Ovary (tissue), 9 donors: Measurements from ENCODE around the gene NR3C1. TPM values are rescaled to one million over a fixed set of nuclear protein-coding genes. Genes with fewer than 3 reads are reported as not detected.

ENCODE experiments used
- DNase-seq, 5 donors: peaks; one replicate each; pipeline ENCODE4 v3.0.0-alpha.2; 2019 to 2020
- H3K27ac ChIP-seq, 2 donors: fragments of 200-600 bp; one replicate each; pipeline versions ENCODE4 v1.5.1 to v1.8.0; 2019 to 2022
- H3K27me3 ChIP-seq: fragments of 200-600 bp; one replicate; pipeline ENCODE4 v1.8.0; 2022
- H3K36me3 ChIP-seq: fragments of 200-600 bp; sonication (generic); one replicate; pipeline ENCODE4 v1.5.1; 2019
- H3K4me1 ChIP-seq: one replicate; pipeline ENCODE4 v1.8.1; 2013; ENCODE audit warnings: mild to moderate bottlenecking, moderate library complexity; ENCODE audit not compliant: insufficient read depth
- H3K4me3 ChIP-seq: fragments of 200-600 bp; sonication (generic); one replicate; pipeline ENCODE4 v1.5.1; 2017
- H3K9me3 ChIP-seq, 2 donors: fragments of 200-600 bp in 1 of 2; sonication (generic) in 1 of 2; one replicate each; pipeline versions ENCODE4 v1.5.1 to v1.8.1; 2013 to 2019; ENCODE audit warnings: mild to moderate bottlenecking in 1 of 2, moderate library complexity in 1 of 2
- EP300 ChIP-seq: sonication (generic); formaldehyde crosslinking; IDR thresholded peaks from one replicate; pipeline ENCODE4 v1.6.1; 2017; ENCODE audit warnings: antibody characterized with exemption
- POLR2A ChIP-seq: fragments of 450-650 bp; IDR thresholded peaks from one replicate; pipeline ENCODE4 v1.6.1; 2017; ENCODE audit warnings: antibody characterized with exemption, mild to moderate bottlenecking, moderate library complexity
- WGBS, 3 donors: extraction: QIAGEN DNeasy Blood & Tissue Kit in 1 of 3; methylation state at CpG; one replicate each; pipeline versions ENCODE4 v1.1.5 to v1.1.7; 2013 to 2017; 5-methylcytosine and 5-hydroxymethylcytosine counted together
- intact Hi-C, 4 donors: fragments of 100-400 bp; cut with DNase I; formaldehyde crosslinking; loops; one replicate each; pipeline versions ENCODE4 v1.11.0 to v1.15.1; 2022 to 2023
- polyA plus RNA-seq, 2 donors: library from polyadenylated mRNA; stranded (reverse); fragments of 200-250 nt in 1 of 2; fragments of 350-450 nt in 1 of 2; fragmentation: Illumina TruSeq in 1 of 2; extraction: RNeasy Lipid Tissue Mini Kit (QIAGEN cat#74804) in 1 of 2; gene quantifications; one replicate each; pipeline ENCODE4 v1.2.3, GENCODE V29; 2013 to 2014
- total RNA-seq, 7 donors: library from RNA; depleted of rRNA in 2 of 7; stranded (reverse); fragments of >200 nt in 2 of 7; fragmentation: NEBNext Ultra II Directional in 3 of 7; extraction: Animal tissue kit (Norgen Biotek cat#: 25700) in 3 of 7; gene quantifications; one replicate each; pipeline versions ENCODE4 v1.1.0 to v1.2.4, GENCODE V29; 2016 to 2023
- TF ChIP-seq, protein P1 (sequence below), 3 donors: fragments of 450-650 bp in 2 of 3; fragments of 200-600 bp in 1 of 3; IDR thresholded peaks; one replicate each; pipeline versions ENCODE4 v1.5.1 to v1.8.0; 2016 to 2022; ENCODE audit warnings: antibody characterized with exemption in 3 of 3, mild to moderate bottlenecking in 1 of 3
- donor health status: DM: no; HTN: no; CAD: no; lungs with moderate emphysema.
- donor health status: DM: no; HTN: no; CAD: no.
- donor health status: Bipolar disorder and iron deficiency.
- donor health status: DM: yes; HTN: yes; CAD: no.
- donor health status: DM: no; HTN: no; CAD: no.
- donor health status: DM: yes; HTN: yes; CAD: no.

The NR3C1 gene
- total and polyA plus RNA-seq, 9 donors = 15.5 to 54.3 (median 38.4) TPM

DNA sequence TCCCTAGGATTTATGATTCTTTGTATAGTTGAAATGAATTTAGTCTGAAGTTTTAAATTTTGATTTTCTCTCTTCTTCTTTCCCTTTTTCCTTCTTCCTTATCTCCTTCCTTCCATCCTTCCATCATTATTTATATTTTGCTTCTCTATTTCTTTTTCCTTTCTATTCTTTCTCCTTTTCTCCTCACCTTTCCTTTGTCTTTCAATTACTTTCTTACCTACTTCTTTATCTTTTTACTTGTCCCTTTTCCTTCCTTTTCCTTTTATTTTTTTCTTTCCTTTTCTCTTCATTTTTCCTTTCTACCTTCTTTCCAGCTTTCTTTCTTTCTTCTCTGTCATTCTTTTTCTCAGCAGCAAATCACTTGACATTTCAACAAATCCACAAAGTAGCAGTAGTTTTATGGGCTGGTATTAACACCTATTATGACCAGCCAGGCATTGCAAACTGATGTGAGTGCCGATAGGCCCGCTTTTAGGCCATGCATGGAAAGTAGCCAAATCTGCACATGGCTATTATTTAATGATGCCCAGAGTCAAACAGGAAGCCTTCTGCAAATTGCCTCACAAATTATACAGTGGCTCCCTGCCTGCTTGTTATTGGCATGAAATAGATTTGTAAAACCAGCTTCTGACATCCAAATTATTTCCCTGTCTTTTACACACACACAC, 37.1 kb upstream of the NR3C1 start:
- DNase-seq = no peak
- Histone ChIP-seq H3K4me1 (no peaks in the 10 kb centered on the region), H3K4me3 (no peak overlapping the region), H3K27ac (no peak overlapping the region), H3K9me3 (no peaks in the 10 kb centered on the region), H3K27me3 (no peaks in the 10 kb centered on the region), H3K36me3 (no peaks in the 10 kb centered on the region)
- intact Hi-C loops = no loop called here
- 62 to 78% (median 69%) methylated on average over 2 of the region's 2 CpGs for WGBS, 3 donors
- TF ChIP-seq POLR2A = no peak
- TF ChIP-seq EP300 = no peak
- TF ChIP-seq, protein P1, sequence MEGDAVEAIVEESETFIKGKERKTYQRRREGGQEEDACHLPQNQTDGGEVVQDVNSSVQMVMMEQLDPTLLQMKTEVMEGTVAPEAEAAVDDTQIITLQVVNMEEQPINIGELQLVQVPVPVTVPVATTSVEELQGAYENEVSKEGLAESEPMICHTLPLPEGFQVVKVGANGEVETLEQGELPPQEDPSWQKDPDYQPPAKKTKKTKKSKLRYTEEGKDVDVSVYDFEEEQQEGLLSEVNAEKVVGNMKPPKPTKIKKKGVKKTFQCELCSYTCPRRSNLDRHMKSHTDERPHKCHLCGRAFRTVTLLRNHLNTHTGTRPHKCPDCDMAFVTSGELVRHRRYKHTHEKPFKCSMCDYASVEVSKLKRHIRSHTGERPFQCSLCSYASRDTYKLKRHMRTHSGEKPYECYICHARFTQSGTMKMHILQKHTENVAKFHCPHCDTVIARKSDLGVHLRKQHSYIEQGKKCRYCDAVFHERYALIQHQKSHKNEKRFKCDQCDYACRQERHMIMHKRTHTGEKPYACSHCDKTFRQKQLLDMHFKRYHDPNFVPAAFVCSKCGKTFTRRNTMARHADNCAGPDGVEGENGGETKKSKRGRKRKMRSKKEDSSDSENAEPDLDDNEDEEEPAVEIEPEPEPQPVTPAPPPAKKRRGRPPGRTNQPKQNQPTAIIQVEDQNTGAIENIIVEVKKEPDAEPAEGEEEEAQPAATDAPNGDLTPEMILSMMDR (IDR thresholded peaks at IDR 0.05) = no peak

- no peak for TF ChIP-seq EP300
- TF ChIP-seq, protein P1 (IDR thresholded peaks at IDR 0.05) = no peak
- TF ChIP-seq POLR2A = no peak
- H3K27ac ChIP-seq = no peak overlapping the region
- WGBS, 3 donors = 74 to 84% (median 75%) methylated on average over 4 of the region's 4 CpGs
- peaks cover 2% of the 10 kb centered on the region for H3K4me1 ChIP-seq
- intact Hi-C loops = no loop called here
- no peak overlapping the region for H3K4me3 ChIP-seq
- no peaks in the 10 kb centered on the region for H3K36me3 ChIP-seq
- no peaks in the 10 kb centered on the region for H3K9me3 ChIP-seq
- no peaks in the 10 kb centered on the region for H3K27me3 ChIP-seq
- DNase-seq = no peak
Measured at GRCh38 chr5:143437666-143438273, 34.3 kb upstream of the NR3C1 start.

GRCh38 chr5:143436871-143437270, 33.4 kb upstream of the NR3C1 start:
- Histone ChIP-seq H3K9me3 (no peaks in the 10 kb centered on the region), H3K4me1 (peaks cover 2% of the 10 kb centered on the region), H3K27me3 (no peaks in the 10 kb centered on the region), H3K36me3 (no peaks in the 10 kb centered on the region), H3K27ac (no peak overlapping the region), H3K4me3 (no peak overlapping the region)
- TF ChIP-seq POLR2A (no peak), EP300 (no peak)
- TF ChIP-seq, protein P1 (IDR thresholded peaks at IDR 0.05) = no peak
- intact Hi-C loops = no loop called here
- 72 to 74% (median 73%) methylated on average over 2 of the region's 2 CpGs for WGBS, 3 donors
- DNase-seq = no peak

GRCh38 chr5:143435210-143435657, 31.7 kb upstream of the NR3C1 start:
- Histone ChIP-seq H3K4me1 (peaks cover 2% of the 10 kb centered on the region), H3K4me3 (no peak overlapping the region), H3K27me3 (no peaks in the 10 kb centered on the region), H3K36me3 (no peaks in the 10 kb centered on the region), H3K9me3 (no peaks in the 10 kb centered on the region), H3K27ac (no peak overlapping the region)
- intact Hi-C loops = no loop called here
- WGBS, 3 donors = 70 to 83% (median 76%) methylated on average over 6 of the region's 6 CpGs
- TF ChIP-seq, protein P1 (IDR thresholded peaks at IDR 0.05) = no peak
- TF ChIP-seq EP300 (no peak), POLR2A (no peak)
- DNase-seq = no peak
